ENCODE results near the gene SSH2.

DNA sequence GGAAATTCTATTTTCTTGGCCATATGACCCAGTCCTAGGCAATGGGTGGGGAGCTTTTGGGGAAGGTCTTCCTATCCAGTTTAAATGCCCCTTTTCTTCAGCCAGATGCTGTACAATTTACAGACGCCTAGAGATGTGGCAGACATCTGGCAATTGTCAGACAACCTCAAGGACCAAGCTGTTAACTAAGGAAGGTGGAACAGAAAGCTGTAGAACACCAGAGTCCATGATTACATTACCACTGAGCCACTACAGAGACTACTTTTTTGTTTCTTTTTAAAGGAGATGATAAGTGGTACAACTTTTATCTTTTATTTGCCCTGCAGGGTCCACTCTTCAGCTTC is 286.2 kb downstream of the SSH2 start:
- no peak for TF ChIP-seq RAD21 (IDR thresholded peaks at IDR 0.05; ENCODE audit: low read length)
- TF ChIP-seq CTCF (IDR thresholded peaks at IDR 0.05) = no peak
- TF ChIP-seq CHD2 (IDR thresholded peaks at IDR 0.05; ENCODE audit: low read length, partially characterized antibody) = no peak
- TF ChIP-seq, protein P1, sequence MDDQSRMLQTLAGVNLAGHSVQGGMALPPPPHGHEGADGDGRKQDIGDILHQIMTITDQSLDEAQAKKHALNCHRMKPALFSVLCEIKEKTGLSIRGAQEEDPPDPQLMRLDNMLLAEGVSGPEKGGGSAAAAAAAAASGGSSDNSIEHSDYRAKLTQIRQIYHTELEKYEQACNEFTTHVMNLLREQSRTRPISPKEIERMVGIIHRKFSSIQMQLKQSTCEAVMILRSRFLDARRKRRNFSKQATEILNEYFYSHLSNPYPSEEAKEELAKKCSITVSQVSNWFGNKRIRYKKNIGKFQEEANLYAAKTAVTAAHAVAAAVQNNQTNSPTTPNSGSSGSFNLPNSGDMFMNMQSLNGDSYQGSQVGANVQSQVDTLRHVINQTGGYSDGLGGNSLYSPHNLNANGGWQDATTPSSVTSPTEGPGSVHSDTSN (IDR thresholded peaks at IDR 0.05) = no peak
- no peak for TF ChIP-seq SIN3A (IDR thresholded peaks at IDR 0.05; ENCODE audit: borderline replicate concordance, low read depth, low read length)
- no peak for TF ChIP-seq EP300 (IDR thresholded peaks at IDR 0.05; ENCODE audit: borderline replicate concordance in 1 of 2, low read depth in 1 of 2, low read length in 1 of 2)
- TF ChIP-seq REST (IDR thresholded peaks at IDR 0.05; ENCODE audit: low read depth, low read length) = no peak
- TF ChIP-seq ZBTB33 (IDR thresholded peaks at IDR 0.05; ENCODE audit: borderline replicate concordance, low read depth) = no peak

Data from SK-N-SH (cell line).